Pancreas (tissue), 10 donors: ENCODE data around the gene PCSK6. TPM values are rescaled to one million over a fixed set of nuclear protein-coding genes. Genes with fewer than 3 reads are reported as not detected.

Source experiments
- ATAC-seq, 4 donors: fragments of 200-7000 bp; cut with Tn5 transposase; one replicate each; pipeline versions ENCODE4 v1.8.0 to v1.9.1; 2020; ENCODE audit warnings: mild to moderate bottlenecking in 4 of 4, moderate library complexity in 4 of 4
- DNase-seq, 6 donors: peaks; one replicate each; pipeline ENCODE4 v3.0.0-alpha.2; 2020
- FAIRE-seq: peaks from 2 replicates; lab custom pipeline; 2012; peaks lifted over from hg19 to GRCh38; lab: Jason Lieb, UNC
- H3K27ac ChIP-seq, 4 donors: fragments of 200-600 bp; sonication (generic); 1 replicate in 3 of 4; 2 replicates in 1 of 4; pipeline versions ENCODE4 v1.5.0 to v1.8.0; 2020
- H3K27me3 ChIP-seq, 4 donors: fragments of 200-600 bp; one replicate each; pipeline ENCODE4 v1.8.0; 2021
- H3K36me3 ChIP-seq, 3 donors: fragments of 200-600 bp; sonication (generic) in 1 of 3; one replicate each; pipeline versions ENCODE4 v1.5.0 to v1.8.0; 2020 to 2021
- H3K4me1 ChIP-seq, 3 donors: fragments of 200-600 bp; one replicate each; pipeline ENCODE4 v1.8.0; 2021
- H3K4me3 ChIP-seq, 4 donors: fragments of 200-600 bp; sonication (generic) in 2 of 4; one replicate each; pipeline versions ENCODE4 v1.5.0 to v1.8.0; 2020 to 2021
- H3K9me3 ChIP-seq, 4 donors: fragments of 200-600 bp; one replicate each; pipeline ENCODE4 v1.8.0; 2021
- WGBS, 2 donors: extraction: QIAGEN DNeasy Blood & Tissue Kit; methylation state at CpG; one replicate each; pipeline ENCODE4 v1.1.7; 2013; 5-methylcytosine and 5-hydroxymethylcytosine counted together
- intact Hi-C, 3 donors: fragments of 100-400 bp; cut with DNase I; formaldehyde crosslinking; loops; one replicate each; pipeline versions ENCODE4 v1.11.1 to v1.14.2; 2022
- polyA plus RNA-seq, 2 donors: library from polyadenylated mRNA; stranded (reverse); fragments of 200-250 nt; gene quantifications; one replicate each; pipeline ENCODE4 v1.2.3, GENCODE V29; 2013
- total RNA-seq, 6 donors: library from RNA; stranded (reverse); fragmentation: NEBNext Ultra II Directional in 4 of 6; extraction: Animal tissue kit (Norgen Biotek cat#: 25700) in 4 of 6; gene quantifications; one replicate each; pipeline versions ENCODE4 v1.2.1 to v1.2.4, GENCODE V29; 2021 to 2023
- TF ChIP-seq, protein P1 (sequence below), 4 donors: fragments of 200-600 bp; sonication (generic) in 3 of 4; IDR thresholded peaks; one replicate each; pipeline versions ENCODE4 v1.5.0 to v1.8.0; 2021; ENCODE audit warnings: antibody characterized with exemption in 4 of 4
- donor health status: healthy with polysubstance abuse.
- donor health status: DM: no; HTN: no; CAD: no; lungs with moderate emphysema.
- donor health status: DM: no; HTN: no; CAD: no.
- donor health status: control.
- donor health status: control.
- donor health status: Bipolar disorder and iron deficiency.
- donor health status: DM: yes; HTN: yes; CAD: no.
- donor health status: DM: no; HTN: no; CAD: no.
- donor health status: DM: no; HTN: no; CAD: no.
- donor health status: DM: yes; HTN: yes; CAD: no.

PCSK6 gene
- total and polyA plus RNA-seq, 8 donors: 0.87 to 4.5 (median 3.0) TPM

DNA sequence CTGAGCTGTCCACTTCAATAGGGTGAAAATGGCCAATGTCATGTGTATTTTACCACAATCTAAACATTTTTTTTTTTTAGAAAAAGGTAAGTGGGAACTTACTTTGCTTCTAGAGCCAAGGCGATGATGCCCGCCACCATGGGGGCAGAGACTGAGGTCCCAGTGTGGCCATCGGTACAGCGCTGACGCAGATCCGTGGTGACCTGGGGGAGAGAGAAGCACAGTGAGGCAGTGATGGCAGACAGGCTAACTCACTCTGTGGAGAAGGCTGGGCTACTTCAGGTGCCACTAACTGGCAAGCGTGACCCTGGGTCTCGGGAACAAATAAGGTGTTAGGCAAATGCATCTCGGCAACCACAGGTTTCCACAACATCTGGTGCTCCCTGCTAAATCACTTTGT lies 100.1 kb downstream of the PCSK6 start:
- Histone ChIP-seq H3K27me3 (no peaks in the 10 kb centered on the region), H3K27ac (no peak overlapping the region), H3K4me3 (no peak overlapping the region), H3K9me3 (no peaks in the 10 kb centered on the region), H3K36me3 (no peaks in the 10 kb centered on the region), H3K4me1 (no peaks in the 10 kb centered on the region)
- no peak for FAIRE-seq
- TF ChIP-seq, protein P1, sequence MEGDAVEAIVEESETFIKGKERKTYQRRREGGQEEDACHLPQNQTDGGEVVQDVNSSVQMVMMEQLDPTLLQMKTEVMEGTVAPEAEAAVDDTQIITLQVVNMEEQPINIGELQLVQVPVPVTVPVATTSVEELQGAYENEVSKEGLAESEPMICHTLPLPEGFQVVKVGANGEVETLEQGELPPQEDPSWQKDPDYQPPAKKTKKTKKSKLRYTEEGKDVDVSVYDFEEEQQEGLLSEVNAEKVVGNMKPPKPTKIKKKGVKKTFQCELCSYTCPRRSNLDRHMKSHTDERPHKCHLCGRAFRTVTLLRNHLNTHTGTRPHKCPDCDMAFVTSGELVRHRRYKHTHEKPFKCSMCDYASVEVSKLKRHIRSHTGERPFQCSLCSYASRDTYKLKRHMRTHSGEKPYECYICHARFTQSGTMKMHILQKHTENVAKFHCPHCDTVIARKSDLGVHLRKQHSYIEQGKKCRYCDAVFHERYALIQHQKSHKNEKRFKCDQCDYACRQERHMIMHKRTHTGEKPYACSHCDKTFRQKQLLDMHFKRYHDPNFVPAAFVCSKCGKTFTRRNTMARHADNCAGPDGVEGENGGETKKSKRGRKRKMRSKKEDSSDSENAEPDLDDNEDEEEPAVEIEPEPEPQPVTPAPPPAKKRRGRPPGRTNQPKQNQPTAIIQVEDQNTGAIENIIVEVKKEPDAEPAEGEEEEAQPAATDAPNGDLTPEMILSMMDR (IDR thresholded peaks at IDR 0.05): no peak
- no peak for DNase-seq
- intact Hi-C loops: no loop called here
- 94 to 95% methylated on average over 9 of the region's 9 CpGs for WGBS, 2 donors
- no peak for ATAC-seq

GRCh38 chr15:101388046-101388445 lies 101.5 kb downstream of the PCSK6 start:
- no peaks in the 10 kb centered on the region for H3K27me3 ChIP-seq
- DNase-seq (no peak), FAIRE-seq (no peak), ATAC-seq (no peak)
- no peak overlapping the region for H3K4me3 ChIP-seq
- intact Hi-C loops: no loop called here
- 87 to 91% methylated on average over 6 of the region's 6 CpGs for WGBS, 2 donors
- H3K4me1 ChIP-seq: peaks cover 0 to under 1% (median 0%) of the 10 kb centered on the region in 3 donors
- H3K36me3 ChIP-seq: no peaks in the 10 kb centered on the region
- H3K9me3 ChIP-seq: no peaks in the 10 kb centered on the region
- TF ChIP-seq, protein P1 (IDR thresholded peaks at IDR 0.05): no peak
- H3K27ac ChIP-seq: no peak overlapping the region

DNA sequence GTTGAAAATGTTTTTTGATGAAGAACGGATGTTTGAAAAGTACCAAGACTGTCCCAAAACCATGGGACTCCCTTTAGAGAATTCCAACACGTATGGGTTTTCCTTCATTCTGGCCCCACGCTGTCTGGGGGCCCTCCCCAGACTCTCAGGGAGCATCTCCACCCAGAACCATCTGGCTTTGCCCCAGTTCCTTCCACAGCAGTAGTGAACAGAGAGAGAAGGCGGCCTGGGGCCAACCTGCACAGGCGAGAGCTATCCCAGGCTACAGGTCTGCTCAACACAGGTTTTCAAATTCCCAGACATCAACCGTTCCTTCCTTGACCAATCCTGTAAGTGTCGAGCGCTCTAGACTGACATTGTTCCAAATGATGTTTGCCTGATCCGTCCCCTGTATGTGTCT lies 101.9 kb downstream of the PCSK6 start:
- FAIRE-seq: no peak
- Histone ChIP-seq H3K4me1 (peaks cover 0 to 5% (median 0%) of the 10 kb centered on the region in 3 donors), H3K36me3 (no peaks in the 10 kb centered on the region), H3K4me3 (no peak overlapping the region), H3K9me3 (no peaks in the 10 kb centered on the region), H3K27ac (no peak overlapping the region), H3K27me3 (no peaks in the 10 kb centered on the region)
- no peak for DNase-seq
- intact Hi-C loops: no loop called here
- 75 to 82% methylated on average over 9 of the region's 9 CpGs for WGBS, 2 donors
- TF ChIP-seq, protein P1 (IDR thresholded peaks at IDR 0.05): no peak
- ATAC-seq: no peak

DNA sequence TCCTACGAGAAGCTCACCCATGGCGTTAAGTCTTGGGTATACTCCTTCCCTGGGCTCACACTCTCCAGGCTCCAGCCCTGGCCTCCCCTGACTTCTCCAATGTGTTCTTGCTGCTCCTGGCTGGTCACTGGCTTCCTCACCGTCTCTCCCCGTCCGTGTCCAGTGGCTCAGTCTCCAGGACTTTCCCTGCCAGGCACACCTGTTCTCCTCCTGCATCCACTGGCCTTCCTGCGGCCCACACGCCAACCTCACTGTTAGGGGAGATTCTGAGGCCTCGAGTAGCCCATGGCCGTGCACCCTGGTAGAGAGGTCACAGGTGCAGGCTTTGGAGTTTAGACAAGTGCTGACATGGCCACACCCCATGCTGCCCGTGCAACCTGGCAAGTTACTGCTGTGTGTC lies 102.5 kb downstream of the PCSK6 start:
- intact Hi-C loops: no loop called here
- no peak for FAIRE-seq
- Histone ChIP-seq H3K4me3 (no peak overlapping the region), H3K9me3 (no peaks in the 10 kb centered on the region), H3K27me3 (no peaks in the 10 kb centered on the region), H3K4me1 (peaks cover 0 to 7% (median 0%) of the 10 kb centered on the region in 3 donors), H3K27ac (no peak overlapping the region), H3K36me3 (no peaks in the 10 kb centered on the region)
- no peak for ATAC-seq
- TF ChIP-seq, protein P1 (IDR thresholded peaks at IDR 0.05): no peak
- 84 to 88% methylated on average over 10 of the region's 10 CpGs for WGBS, 2 donors
- no peak for DNase-seq

DNA sequence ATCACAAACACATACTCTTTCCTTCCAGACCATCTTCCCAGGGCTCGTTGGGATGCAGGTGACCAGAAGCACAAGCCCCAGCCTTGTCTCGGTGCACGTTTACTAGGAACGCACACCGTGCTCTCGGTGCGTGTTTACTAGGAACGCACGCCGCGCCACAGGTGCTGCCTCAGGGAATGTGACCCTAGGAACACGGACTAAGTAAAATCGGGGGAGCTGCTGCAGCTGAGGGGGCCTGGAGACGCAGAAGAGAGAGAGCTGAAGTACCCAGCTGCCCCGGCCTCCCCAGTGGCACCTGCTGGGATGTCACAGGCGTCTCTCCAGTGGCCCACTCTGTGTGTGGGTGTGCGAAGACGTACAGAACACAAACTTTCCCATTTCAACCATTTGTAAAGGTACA lies 103.5 kb downstream of the PCSK6 start:
- Histone ChIP-seq H3K36me3 (no peaks in the 10 kb centered on the region), H3K4me1 (peaks cover 0 to 7% (median 0%) of the 10 kb centered on the region in 3 donors), H3K27me3 (no peaks in the 10 kb centered on the region), H3K4me3 (no peak overlapping the region), H3K9me3 (no peaks in the 10 kb centered on the region), H3K27ac (no peak overlapping the region)
- ATAC-seq (no peak), FAIRE-seq (no peak), DNase-seq (no peak)
- WGBS, 2 donors: 94 to 96% methylated on average over 18 of the region's 18 CpGs
- intact Hi-C loops: no loop called here
- TF ChIP-seq, protein P1 (IDR thresholded peaks at IDR 0.05): no peak
